GM04503 (cell line): ENCODE results near the gene AGFG2.

Source experiments
- DNase-seq: peaks from one replicate; pipeline ENCODE4 v3.0.0-alpha.2; 2012; ENCODE audit warnings: low read depth

Gene AGFG2

DNA sequence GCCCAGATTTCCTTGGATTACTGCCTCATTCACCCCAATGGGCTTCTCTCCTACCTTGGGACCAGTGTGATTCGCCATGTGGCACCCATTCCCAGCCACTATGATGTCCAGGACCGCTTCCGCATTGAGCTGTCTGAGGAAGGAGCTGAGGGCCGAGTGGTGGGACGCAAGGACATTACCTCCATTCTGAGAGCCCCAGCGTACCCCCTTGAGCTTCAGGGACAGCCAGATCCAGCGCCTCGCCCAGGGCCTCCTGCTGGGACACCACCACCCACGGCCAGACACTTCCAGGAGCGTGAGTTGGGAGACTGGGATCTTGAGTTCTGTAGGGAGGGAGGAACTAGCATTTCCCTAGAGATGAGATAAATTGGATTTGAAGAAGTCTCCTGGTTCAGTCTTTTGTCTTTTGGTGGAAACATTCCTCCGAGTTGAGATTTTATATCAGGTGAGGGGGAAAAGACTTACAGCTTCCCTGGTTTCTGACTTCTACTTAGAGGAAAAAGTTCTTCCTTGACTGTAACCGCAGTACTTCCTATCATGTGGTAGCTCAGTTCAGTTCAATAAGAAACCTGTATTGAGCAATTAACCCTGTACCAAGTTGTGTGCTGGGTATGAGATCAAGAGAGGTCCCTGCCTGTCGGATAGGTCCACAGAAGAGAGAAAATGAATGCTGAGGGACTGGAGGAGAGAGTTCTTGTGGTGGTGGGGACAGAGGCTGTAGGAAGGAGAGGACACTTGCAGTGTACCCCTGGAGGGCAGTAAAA, 74.6 kb downstream of the AGFG2 start:
- no peak for DNase-seq

DNA sequence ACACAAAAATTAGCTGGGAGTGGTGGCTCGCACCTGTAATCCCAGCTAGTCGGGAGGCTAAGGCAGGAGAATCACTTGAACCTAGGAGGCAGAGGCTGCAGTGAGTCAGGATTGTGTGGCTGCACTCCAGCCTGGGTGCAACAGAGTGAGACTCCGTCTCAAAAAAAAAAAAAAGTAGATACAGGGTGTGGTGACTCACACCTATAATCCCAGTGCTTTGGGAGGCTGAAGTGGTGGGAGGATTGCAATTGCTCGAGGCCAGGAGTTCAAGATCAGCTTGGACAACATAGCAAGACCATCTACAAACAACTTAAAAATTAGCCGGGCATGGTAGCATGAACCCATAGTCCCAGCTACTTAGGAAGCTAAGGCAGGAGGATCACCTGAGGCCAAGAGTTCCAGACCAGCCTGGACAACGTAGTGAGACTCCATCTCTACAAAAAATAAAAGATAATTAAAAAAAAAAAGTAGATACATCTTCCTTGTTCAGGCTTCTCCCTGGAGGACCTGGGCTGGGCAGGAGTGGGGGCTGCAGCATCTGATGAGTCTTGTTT, 75.4 kb downstream of the AGFG2 start:
- DNase-seq = no peak
